ENCODE results near the gene TULP4.

DNA sequence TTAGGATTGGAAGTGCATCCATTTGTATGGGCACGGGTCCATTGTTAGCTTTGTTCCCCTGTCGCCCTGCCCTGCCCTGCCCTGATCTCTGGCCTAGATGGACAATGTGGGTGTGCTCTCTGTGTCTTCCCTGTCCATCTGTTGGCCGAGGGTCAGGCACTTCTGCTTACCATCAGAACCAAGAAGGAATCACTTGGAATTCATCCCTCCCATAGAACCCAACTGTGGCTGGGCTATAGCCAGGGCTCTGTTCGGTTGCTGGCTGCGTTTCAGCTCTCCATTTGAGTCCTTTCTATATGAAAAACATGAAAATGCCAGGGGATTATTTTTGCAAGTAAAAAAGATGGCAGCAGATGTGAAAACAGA lies 26.6 kb upstream of the TULP4 start:
- TF ChIP-seq POLR2AphosphoS5 (IDR thresholded peaks at IDR 0.05; ENCODE audit: borderline replicate concordance, low read depth, low read length) (no peak), EZH2 (IDR thresholded peaks at IDR 0.05) (no peak), FOXP2 (optimal IDR thresholded peaks at IDR 0.05; ENCODE audit: control extremely low read depth, extremely low read length, insufficient read depth) (no peak)

Measured in SK-N-MC (cell line).